ENCODE results near the gene ZFP62. TPM values are rescaled to one million over a fixed set of nuclear protein-coding genes. Genes with fewer than 3 reads are reported as not detected.
A peak's percentile ranks its signal among the peaks of the same experiment; 100 is the strongest.
"Not testable (repeated sequence)": the region's sequence is repeated elsewhere in the genome, so short reads cannot be mapped to it uniquely, and the experiment has no call there.

The ZFP62 gene
- total and polyA plus RNA-seq, 7 donors, result 6.0 to 25.6 (median 11.7) TPM

- intact Hi-C loops (cut with DNase I), result no loop called here
- H3K27me3 ChIP-seq (ENCODE audit: insufficient read depth in 3 of 3, low read length in 2 of 3), result no peaks in the 10 kb centered on the region
- H3K4me3 ChIP-seq, result no peak within 1 kb of the TSS
- TF ChIP-seq, protein P1, sequence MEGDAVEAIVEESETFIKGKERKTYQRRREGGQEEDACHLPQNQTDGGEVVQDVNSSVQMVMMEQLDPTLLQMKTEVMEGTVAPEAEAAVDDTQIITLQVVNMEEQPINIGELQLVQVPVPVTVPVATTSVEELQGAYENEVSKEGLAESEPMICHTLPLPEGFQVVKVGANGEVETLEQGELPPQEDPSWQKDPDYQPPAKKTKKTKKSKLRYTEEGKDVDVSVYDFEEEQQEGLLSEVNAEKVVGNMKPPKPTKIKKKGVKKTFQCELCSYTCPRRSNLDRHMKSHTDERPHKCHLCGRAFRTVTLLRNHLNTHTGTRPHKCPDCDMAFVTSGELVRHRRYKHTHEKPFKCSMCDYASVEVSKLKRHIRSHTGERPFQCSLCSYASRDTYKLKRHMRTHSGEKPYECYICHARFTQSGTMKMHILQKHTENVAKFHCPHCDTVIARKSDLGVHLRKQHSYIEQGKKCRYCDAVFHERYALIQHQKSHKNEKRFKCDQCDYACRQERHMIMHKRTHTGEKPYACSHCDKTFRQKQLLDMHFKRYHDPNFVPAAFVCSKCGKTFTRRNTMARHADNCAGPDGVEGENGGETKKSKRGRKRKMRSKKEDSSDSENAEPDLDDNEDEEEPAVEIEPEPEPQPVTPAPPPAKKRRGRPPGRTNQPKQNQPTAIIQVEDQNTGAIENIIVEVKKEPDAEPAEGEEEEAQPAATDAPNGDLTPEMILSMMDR (IDR thresholded peaks at IDR 0.05), result no peak
- DNase-seq (no peak), ATAC-seq (peak in 3 of 4 donors; percentile 61 to 85 (median 74))
- no peaks in the 10 kb centered on the region for H3K4me1 ChIP-seq
- peak within 1 kb of the TSS; percentile 46 for H3K27ac ChIP-seq
- H3K36me3 ChIP-seq (ENCODE audit: insufficient read depth in 1 of 2, low read depth in 1 of 2), result no peaks in the 10 kb centered on the region
- H3K9me3 ChIP-seq, result peaks cover 5% of the 10 kb centered on the region
- WGBS, 3 donors, result 71 to 82% (median 75%) methylated on average over 9 of the region's 9 CpGs
Measured at GRCh38 chr5:180898621-180899246, 37.7 kb upstream of the ZFP62 start, which contains the start of gene BTNL8. TSS of gene BTNL8 (plus strand) at chr5:180899159. CDS start at chr5:180899311, 152 bp downstream.

DNA sequence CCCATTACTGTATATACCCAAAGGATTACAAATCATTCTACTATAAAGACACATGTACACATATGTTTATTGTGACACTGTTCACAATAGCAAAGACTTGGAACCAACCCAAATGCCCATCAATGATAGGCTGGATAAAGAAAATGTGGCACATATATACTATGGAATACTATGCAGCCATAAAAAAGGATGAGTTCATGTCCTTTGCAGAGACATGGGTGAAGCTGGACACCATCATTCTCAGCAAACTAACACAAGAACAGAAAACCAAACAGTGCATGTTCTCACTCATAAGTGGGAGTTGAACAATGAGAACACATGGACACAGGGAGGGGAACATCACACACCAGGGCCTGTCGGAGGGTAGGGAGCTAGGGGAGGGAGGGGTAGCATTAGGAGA lies 34.3 kb upstream of the ZFP62 start:
- H3K27ac ChIP-seq; intact Hi-C loops (cut with DNase I); DNase-seq; ATAC-seq; H3K9me3 ChIP-seq; H3K27me3 ChIP-seq (ENCODE audit: insufficient read depth in 3 of 3, low read length in 2 of 3); H3K4me1 ChIP-seq; H3K36me3 ChIP-seq (ENCODE audit: insufficient read depth in 1 of 2, low read depth in 1 of 2); H3K4me3 ChIP-seq: not testable (repeated sequence)
- WGBS, 3 donors, result 92 to 100% (median 97%) methylated on average over 1 of the region's 1 CpG

DNA sequence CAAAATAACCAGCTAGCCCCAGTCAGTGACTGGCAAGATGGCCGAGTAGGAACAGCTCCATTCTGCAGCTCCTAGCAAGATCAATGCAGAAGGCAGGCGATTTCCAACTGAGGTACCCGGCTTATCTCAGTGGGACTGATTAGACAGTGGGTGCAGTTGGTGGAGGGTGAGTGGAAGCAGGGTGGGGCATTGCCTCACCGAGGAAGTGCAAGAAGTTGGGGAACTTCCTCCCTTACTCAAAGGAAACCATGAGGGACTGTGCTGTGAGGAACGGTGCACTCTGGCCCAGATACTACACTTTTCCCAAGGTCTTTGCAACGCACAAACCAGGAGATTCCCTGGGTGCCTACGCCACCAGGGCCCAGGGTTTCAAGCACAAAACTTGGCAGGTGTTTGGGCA lies 28.3 kb upstream of the ZFP62 start:
- Histone ChIP-seq H3K4me1 (no peaks in the 10 kb centered on the region), H3K9me3 (no peaks in the 10 kb centered on the region), H3K4me3 (no peak overlapping the region), H3K27me3 (ENCODE audit: insufficient read depth in 3 of 3, low read length in 2 of 3) (no peaks in the 10 kb centered on the region), H3K36me3 (ENCODE audit: insufficient read depth in 1 of 2, low read depth in 1 of 2) (no peaks in the 10 kb centered on the region), H3K27ac (no peak overlapping the region)
- ATAC-seq (no peak), DNase-seq (no peak)
- intact Hi-C loops (cut with DNase I), result no loop called here
- TF ChIP-seq, protein P1 (IDR thresholded peaks at IDR 0.05), result no peak
- WGBS, 3 donors, result 74 to 81% (median 77%) methylated on average over 7 of the region's 7 CpGs

GRCh38 chr5:180885845-180886529 lies 24.9 kb upstream of the ZFP62 start:
- WGBS, 3 donors, result 63 to 71% (median 70%) methylated on average over 11 of the region's 11 CpGs
- DNase-seq, result not testable (repeated sequence)

GRCh38 chr5:180875860-180876426 lies 14.9 kb upstream of the ZFP62 start:
- intact Hi-C loops (cut with DNase I), result no loop called here
- Histone ChIP-seq H3K36me3 (ENCODE audit: insufficient read depth in 1 of 2, low read depth in 1 of 2) (no peaks in the 10 kb centered on the region), H3K4me3 (no peak overlapping the region), H3K4me1 (no peaks in the 10 kb centered on the region), H3K9me3 (no peaks in the 10 kb centered on the region), H3K27ac (no peak overlapping the region), H3K27me3 (ENCODE audit: insufficient read depth in 3 of 3, low read length in 2 of 3) (no peaks in the 10 kb centered on the region)
- WGBS, 3 donors, result 75 to 92% (median 81%) methylated on average over 10 of the region's 10 CpGs
- TF ChIP-seq, protein P1 (IDR thresholded peaks at IDR 0.05), result no peak
- ATAC-seq, result no peak
- no peak for DNase-seq

More at GRCh38 chr5:180885845-180886529, 24.9 kb upstream of the ZFP62 start:
- H3K4me3 ChIP-seq; intact Hi-C loops (cut with DNase I); H3K27ac ChIP-seq; H3K9me3 ChIP-seq; ATAC-seq; H3K36me3 ChIP-seq (ENCODE audit: insufficient read depth in 1 of 2, low read depth in 1 of 2); H3K27me3 ChIP-seq (ENCODE audit: insufficient read depth in 3 of 3, low read length in 2 of 3); H3K4me1 ChIP-seq: not testable (repeated sequence)

All from psoas muscle (tissue), 8 donors.